ENCODE measurements around the gene GSC. TPM values are rescaled to one million over a fixed set of nuclear protein-coding genes. Genes with fewer than 3 reads are reported as not detected.

Gene GSC
- total and polyA plus RNA-seq, 2 donors (not counting 1 experiment from before 2014, with no cell fraction given): not detected

DNA sequence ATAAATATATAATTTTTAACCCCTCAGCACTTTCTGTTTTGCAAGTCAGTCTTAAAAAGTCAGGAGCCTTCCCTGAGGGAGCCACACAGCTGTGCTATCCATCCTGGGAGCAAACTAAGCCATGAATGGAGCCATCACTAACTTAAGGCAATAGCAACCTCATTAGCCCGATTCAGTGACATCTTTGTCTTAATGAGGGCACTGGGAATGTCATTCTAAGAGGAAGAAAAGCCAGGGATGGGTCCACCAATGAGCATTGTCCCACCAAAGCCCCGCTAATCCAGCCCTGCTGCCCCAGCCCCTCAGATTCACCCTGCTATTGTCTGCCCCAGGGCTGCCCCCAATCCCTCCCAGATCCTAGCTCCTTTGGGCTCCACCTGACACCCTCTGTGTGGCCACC lies 19.5 kb downstream of the GSC start:
- POLR2A ChIA-PET: no interaction called here
- Mint-ChIP-seq H3K27me3 (peaks cover 12% of the 10 kb centered on the region), H3K27ac (no peak overlapping the region), H3K4me1 (no peaks in the 10 kb centered on the region), H3K9me3 (ENCODE audit: insufficient read depth) (no peaks in the 10 kb centered on the region), H3K4me3 (no peak overlapping the region)
- peaks cover 0 to 2% (median 0%) of the 10 kb centered on the region in 4 experiments for H3K27me3 ChIP-seq (replicated peaks in 1 of 4; ENCODE audit: control extremely low read depth in 1 of 4, control insufficient read depth in 3 of 4, insufficient read depth in 4 of 4, low read length in 3 of 4)
- no peaks in the 10 kb centered on the region for H3K79me2 ChIP-seq (ENCODE audit: control insufficient read depth, insufficient read depth, low read length)
- H3K9me3 ChIP-seq (ENCODE audit: control extremely low read depth in 1 of 3, control insufficient read depth in 2 of 3, insufficient read depth in 1 of 3, low read length in 2 of 3): no peaks in the 10 kb centered on the region
- intact Hi-C loops (cut with micrococcal nuclease): no loop called here
- no peak overlapping the region for H3K27ac ChIP-seq (ENCODE audit: low read length in 2 of 2)
- H3K4me2 ChIP-seq (replicated peaks; ENCODE audit: low read depth, low read length, poor library complexity, severe bottlenecking): no peak overlapping the region
- CTCF ChIA-PET: no interaction called here
- 88% methylated on average over 1 of the region's 2 CpGs for WGBS (ENCODE audit: insufficient coverage)
- H3K4me1 ChIP-seq (ENCODE audit: control insufficient read depth in 2 of 2, insufficient read depth in 2 of 2, low read length in 2 of 2): no peaks in the 10 kb centered on the region
- H3K36me3 ChIP-seq (replicated peaks in 1 of 2; ENCODE audit: control extremely low read depth in 1 of 2, control insufficient read depth in 1 of 2, extremely low read depth in 1 of 2, insufficient read depth in 2 of 2, low read length in 1 of 2): no peaks in the 10 kb centered on the region
- DNase-seq (no peak), ATAC-seq (ENCODE audit: low read depth) (no peak)
- no peak overlapping the region for H2AFZ ChIP-seq (ENCODE audit: insufficient read depth, low read depth, low read length, poor library complexity, severe bottlenecking)
- H3K9ac ChIP-seq (ENCODE audit: low read length): no peak overlapping the region
- no peak for TF ChIP-seq EZH2 (IDR thresholded peaks at IDR 0.05; ENCODE audit: borderline replicate concordance, insufficient read depth, low read depth, low read length, poor library complexity, severe bottlenecking)
- TF ChIP-seq, protein P1, sequence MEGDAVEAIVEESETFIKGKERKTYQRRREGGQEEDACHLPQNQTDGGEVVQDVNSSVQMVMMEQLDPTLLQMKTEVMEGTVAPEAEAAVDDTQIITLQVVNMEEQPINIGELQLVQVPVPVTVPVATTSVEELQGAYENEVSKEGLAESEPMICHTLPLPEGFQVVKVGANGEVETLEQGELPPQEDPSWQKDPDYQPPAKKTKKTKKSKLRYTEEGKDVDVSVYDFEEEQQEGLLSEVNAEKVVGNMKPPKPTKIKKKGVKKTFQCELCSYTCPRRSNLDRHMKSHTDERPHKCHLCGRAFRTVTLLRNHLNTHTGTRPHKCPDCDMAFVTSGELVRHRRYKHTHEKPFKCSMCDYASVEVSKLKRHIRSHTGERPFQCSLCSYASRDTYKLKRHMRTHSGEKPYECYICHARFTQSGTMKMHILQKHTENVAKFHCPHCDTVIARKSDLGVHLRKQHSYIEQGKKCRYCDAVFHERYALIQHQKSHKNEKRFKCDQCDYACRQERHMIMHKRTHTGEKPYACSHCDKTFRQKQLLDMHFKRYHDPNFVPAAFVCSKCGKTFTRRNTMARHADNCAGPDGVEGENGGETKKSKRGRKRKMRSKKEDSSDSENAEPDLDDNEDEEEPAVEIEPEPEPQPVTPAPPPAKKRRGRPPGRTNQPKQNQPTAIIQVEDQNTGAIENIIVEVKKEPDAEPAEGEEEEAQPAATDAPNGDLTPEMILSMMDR (IDR thresholded peaks at IDR 0.05): no peak
- H3K4me3 ChIP-seq (ENCODE audit: control extremely low read depth in 1 of 5, extremely low read depth in 1 of 5, insufficient read depth in 1 of 5, low read depth in 2 of 5, low read length in 4 of 5): no peak overlapping the region
- no peaks in the 10 kb centered on the region for H4K20me1 ChIP-seq (ENCODE audit: control insufficient read depth, insufficient read depth, low read length, poor library complexity, severe bottlenecking)

DNA sequence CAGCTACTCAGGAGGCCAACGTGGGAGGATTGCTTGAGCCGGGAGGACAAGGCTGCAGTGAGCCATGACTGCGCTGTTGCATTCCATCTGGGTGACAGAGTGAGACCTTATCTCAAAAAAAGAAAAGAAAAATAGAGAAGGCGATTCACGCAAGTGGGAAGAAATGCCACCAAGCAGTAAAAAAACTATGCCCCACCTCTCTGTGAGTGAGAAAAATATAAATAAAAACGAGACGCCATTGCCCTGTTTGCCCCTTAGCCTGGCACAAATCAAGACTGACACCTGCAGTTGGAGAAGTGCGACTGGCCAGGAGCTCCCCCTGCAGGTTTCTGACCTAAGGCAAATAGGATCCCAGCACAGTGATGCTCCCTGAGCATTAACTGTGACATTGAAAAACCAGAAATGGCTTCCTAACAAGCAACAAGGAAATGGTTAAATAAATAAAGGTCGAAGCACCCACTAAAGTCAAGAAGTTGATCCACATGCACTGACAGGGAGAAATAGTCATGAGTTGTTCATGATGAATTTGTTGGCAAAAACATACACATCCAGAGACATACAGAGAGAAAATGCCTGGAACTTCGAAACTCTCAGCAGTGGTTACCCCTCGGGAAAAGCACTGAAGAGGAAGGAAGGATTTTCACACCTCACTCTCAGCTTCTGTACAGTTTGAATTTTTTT lies 21.1 kb downstream of the GSC start:
- no peaks in the 10 kb centered on the region for H3K36me3 ChIP-seq (replicated peaks in 1 of 2; ENCODE audit: control extremely low read depth in 1 of 2, control insufficient read depth in 1 of 2, extremely low read depth in 1 of 2, insufficient read depth in 2 of 2, low read length in 1 of 2)
- ChIA-PET CTCF (interaction anchor here (0.7 kb wide), 1 partner anchor 26 kb away, joined by 3 read pairs; no protein-coding TSS in a partner anchor), POLR2A (no interaction called here)
- Mint-ChIP-seq H3K4me1 (no peaks in the 10 kb centered on the region), H3K9me3 (ENCODE audit: insufficient read depth) (no peaks in the 10 kb centered on the region), H3K27me3 (peaks cover 13% of the 10 kb centered on the region), H3K27ac (no peak overlapping the region), H3K4me3 (no peak overlapping the region)
- ATAC-seq (ENCODE audit: low read depth): no peak
- no peak overlapping the region for H3K27ac ChIP-seq (ENCODE audit: low read length in 2 of 2)
- H3K4me2 ChIP-seq (replicated peaks; ENCODE audit: low read depth, low read length, poor library complexity, severe bottlenecking): no peak overlapping the region
- TF ChIP-seq EZH2 (IDR thresholded peaks at IDR 0.05; ENCODE audit: borderline replicate concordance, insufficient read depth, low read depth, low read length, poor library complexity, severe bottlenecking): no peak
- TF ChIP-seq, protein P1 (IDR thresholded peaks at IDR 0.05): peak; percentile 13
- H3K4me1 ChIP-seq (ENCODE audit: control insufficient read depth in 2 of 2, insufficient read depth in 2 of 2, low read length in 2 of 2): no peaks in the 10 kb centered on the region
- DNase-seq: no peak
- no peak overlapping the region for H3K4me3 ChIP-seq (ENCODE audit: control extremely low read depth in 1 of 5, extremely low read depth in 1 of 5, insufficient read depth in 1 of 5, low read depth in 2 of 5, low read length in 4 of 5)
- no peak overlapping the region for H2AFZ ChIP-seq (ENCODE audit: insufficient read depth, low read depth, low read length, poor library complexity, severe bottlenecking)
- intact Hi-C loops (cut with micrococcal nuclease): no loop called here
- 43% methylated on average over 3 of the region's 11 CpGs for WGBS (ENCODE audit: insufficient coverage)
- no peaks in the 10 kb centered on the region for H3K9me3 ChIP-seq (ENCODE audit: control extremely low read depth in 1 of 3, control insufficient read depth in 2 of 3, insufficient read depth in 1 of 3, low read length in 2 of 3)
- no peaks in the 10 kb centered on the region for H4K20me1 ChIP-seq (ENCODE audit: control insufficient read depth, insufficient read depth, low read length, poor library complexity, severe bottlenecking)
- no peaks in the 10 kb centered on the region for H3K79me2 ChIP-seq (ENCODE audit: control insufficient read depth, insufficient read depth, low read length)
- no peak overlapping the region for H3K9ac ChIP-seq (ENCODE audit: low read length)
- peaks cover 0 to 2% (median 0%) of the 10 kb centered on the region in 4 experiments for H3K27me3 ChIP-seq (replicated peaks in 1 of 4; ENCODE audit: control extremely low read depth in 1 of 4, control insufficient read depth in 3 of 4, insufficient read depth in 4 of 4, low read length in 3 of 4)

Data from B cell (primary cell).